ENCODE measurements around the gene CNTN1.

DNA sequence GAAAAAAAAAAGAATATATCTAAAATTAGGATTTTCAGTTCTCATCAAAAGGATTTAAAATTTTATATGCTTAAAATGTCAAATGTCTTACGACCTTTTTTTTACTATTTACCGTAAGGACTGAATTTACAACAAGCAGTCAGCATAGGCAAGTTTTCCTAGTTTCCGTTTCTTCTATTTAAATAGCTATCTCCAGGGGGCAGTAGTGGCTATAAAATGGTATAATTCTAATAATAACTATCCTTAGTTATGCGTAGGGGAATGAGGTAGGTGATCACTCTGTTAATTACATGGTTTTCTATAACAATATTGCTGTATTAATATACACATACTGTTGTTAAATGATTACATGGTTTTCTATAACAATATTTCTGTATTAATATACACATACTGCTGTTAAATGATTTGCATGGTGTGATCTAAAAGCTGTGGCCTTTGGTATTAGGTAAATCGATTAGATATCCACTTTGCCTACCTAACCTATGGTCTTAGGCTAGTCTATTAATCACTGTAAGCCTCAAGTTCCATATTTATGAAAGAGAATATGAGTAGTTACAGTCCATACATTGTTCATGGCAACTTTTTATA lies 278.2 kb downstream of the CNTN1 start:
- TF ChIP-seq BHLHE40 (IDR thresholded peaks at IDR 0.05; ENCODE audit: borderline replicate concordance) (no peak), LEF1 (IDR thresholded peaks at IDR 0.05; ENCODE audit: borderline replicate concordance) (no peak), FOXK2 (IDR thresholded peaks at IDR 0.05) (no peak), SUZ12 (IDR thresholded peaks at IDR 0.05) (no peak), ELF4 (IDR thresholded peaks at IDR 0.05) (no peak), SP1 (IDR thresholded peaks at IDR 0.05) (no peak), TARDBP (IDR thresholded peaks at IDR 0.05) (no peak), FOXA1 (IDR thresholded peaks at IDR 0.05) (no peak), L3MBTL2 (conservative IDR thresholded peaks at IDR 0.05) (no peak)

Measured in HEK293T (cell line).